ENCODE results near the gene ST6GALNAC3.

ST6GALNAC3 gene

GRCh38 chr1:76657623-76658022, 583.1 kb downstream of the ST6GALNAC3 start:
- Mint-ChIP-seq H3K27me3 (peaks cover under 1% of the 10 kb centered on the region), H3K36me3 (no peaks in the 10 kb centered on the region), H3K4me1 (no peaks in the 10 kb centered on the region), H3K4me3 (no peak overlapping the region), H3K27ac (no peak overlapping the region), H3K9me3 (peaks cover 5% of the 10 kb centered on the region)
- no peak for ATAC-seq

- Mint-ChIP-seq H3K36me3 (no peaks in the 10 kb centered on the region), H3K27me3 (peaks cover 6% of the 10 kb centered on the region), H3K9me3 (peaks cover 7% of the 10 kb centered on the region), H3K4me3 (no peak overlapping the region), H3K27ac (no peak overlapping the region), H3K4me1 (no peaks in the 10 kb centered on the region)
- ATAC-seq = no peak
These were observed 584.8 kb downstream of the ST6GALNAC3 start for GRCh38 chr1:76659171-76659940.

GRCh38 chr1:76661531-76661930, 587.0 kb downstream of the ST6GALNAC3 start:
- no peaks in the 10 kb centered on the region for H3K4me1 Mint-ChIP-seq
- H3K4me3 Mint-ChIP-seq = no peak overlapping the region
- ATAC-seq = no peak
- H3K9me3 Mint-ChIP-seq = peaks cover 8% of the 10 kb centered on the region
- no peaks in the 10 kb centered on the region for H3K36me3 Mint-ChIP-seq
- no peak overlapping the region for H3K27ac Mint-ChIP-seq
- peaks cover 6% of the 10 kb centered on the region for H3K27me3 Mint-ChIP-seq

GRCh38 chr1:76666499-76666898, 592.0 kb downstream of the ST6GALNAC3 start:
- H3K4me3 Mint-ChIP-seq = no peak overlapping the region
- no peaks in the 10 kb centered on the region for H3K36me3 Mint-ChIP-seq
- no peak overlapping the region for H3K27ac Mint-ChIP-seq
- ATAC-seq = no peak
- H3K27me3 Mint-ChIP-seq = peaks cover 6% of the 10 kb centered on the region
- H3K9me3 Mint-ChIP-seq = peaks cover 10% of the 10 kb centered on the region
- H3K4me1 Mint-ChIP-seq = peaks cover 9% of the 10 kb centered on the region

DNA sequence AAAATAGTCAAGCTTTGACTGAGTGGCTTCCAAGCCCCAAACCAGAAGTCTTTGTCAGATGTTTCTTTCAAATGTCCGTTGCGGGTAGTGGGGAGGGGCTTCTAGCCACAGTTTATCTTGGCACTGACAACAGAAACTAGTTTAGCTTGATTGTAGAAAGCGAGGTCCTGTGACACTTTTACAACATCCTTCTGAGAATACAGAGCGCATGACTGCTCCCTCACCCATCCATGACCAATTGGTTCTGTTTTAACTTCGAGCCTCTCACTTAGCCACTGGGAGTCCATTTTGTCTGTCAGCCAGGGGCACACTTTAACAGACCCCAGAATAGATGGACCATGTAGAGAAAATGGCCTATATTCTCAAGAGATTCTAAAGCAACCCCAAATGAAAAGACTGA, 593.5 kb downstream of the ST6GALNAC3 start:
- peaks cover 10% of the 10 kb centered on the region for H3K9me3 Mint-ChIP-seq
- ATAC-seq = peak; percentile 62
- H3K4me1 Mint-ChIP-seq = peaks cover 9% of the 10 kb centered on the region
- no peak overlapping the region for H3K27ac Mint-ChIP-seq
- peaks cover 1% of the 10 kb centered on the region for H3K27me3 Mint-ChIP-seq
- H3K4me3 Mint-ChIP-seq = no peak overlapping the region
- H3K36me3 Mint-ChIP-seq = no peaks in the 10 kb centered on the region

DNA sequence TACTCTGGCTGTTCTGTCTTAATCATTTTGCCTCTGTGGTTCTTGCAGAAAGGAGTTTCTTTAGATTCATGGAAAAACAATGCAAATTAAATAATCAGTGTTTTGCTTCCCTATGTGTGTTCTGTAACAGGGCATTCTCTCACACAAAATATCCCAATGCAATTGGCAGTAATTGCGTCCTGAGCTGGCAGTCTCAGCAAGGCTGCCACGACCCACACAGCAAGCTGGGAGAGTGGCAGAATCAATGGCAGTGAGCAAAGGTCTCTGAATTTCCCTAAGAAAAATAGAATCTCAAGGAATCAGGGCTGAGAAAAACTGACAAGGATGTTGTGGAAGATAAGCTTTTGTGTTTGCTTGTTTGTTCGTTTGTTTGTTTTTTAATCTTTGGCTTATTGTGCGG, 594.6 kb downstream of the ST6GALNAC3 start:
- H3K4me1 Mint-ChIP-seq = peaks cover 9% of the 10 kb centered on the region
- H3K36me3 Mint-ChIP-seq = no peaks in the 10 kb centered on the region
- no peaks in the 10 kb centered on the region for H3K27me3 Mint-ChIP-seq
- peaks cover 10% of the 10 kb centered on the region for H3K9me3 Mint-ChIP-seq
- H3K27ac Mint-ChIP-seq = no peak overlapping the region
- no peak for ATAC-seq
- H3K4me3 Mint-ChIP-seq = no peak overlapping the region

- peaks cover 9% of the 10 kb centered on the region for H3K4me1 Mint-ChIP-seq
- no peaks in the 10 kb centered on the region for H3K27me3 Mint-ChIP-seq
- no peaks in the 10 kb centered on the region for H3K36me3 Mint-ChIP-seq
- H3K9me3 Mint-ChIP-seq = peaks cover 8% of the 10 kb centered on the region
- H3K27ac Mint-ChIP-seq = no peak overlapping the region
- H3K4me3 Mint-ChIP-seq = no peak overlapping the region
- ATAC-seq = no peak
These were observed 595.2 kb downstream of the ST6GALNAC3 start for GRCh38 chr1:76669624-76670315.

- no peak for ATAC-seq
- no peaks in the 10 kb centered on the region for H3K27me3 Mint-ChIP-seq
- peaks cover 4% of the 10 kb centered on the region for H3K9me3 Mint-ChIP-seq
- H3K4me3 Mint-ChIP-seq = no peak overlapping the region
- no peak overlapping the region for H3K27ac Mint-ChIP-seq
- H3K4me1 Mint-ChIP-seq = no peaks in the 10 kb centered on the region
- H3K36me3 Mint-ChIP-seq = no peaks in the 10 kb centered on the region
These were observed 600.2 kb downstream of the ST6GALNAC3 start for GRCh38 chr1:76674689-76675210.

DNA sequence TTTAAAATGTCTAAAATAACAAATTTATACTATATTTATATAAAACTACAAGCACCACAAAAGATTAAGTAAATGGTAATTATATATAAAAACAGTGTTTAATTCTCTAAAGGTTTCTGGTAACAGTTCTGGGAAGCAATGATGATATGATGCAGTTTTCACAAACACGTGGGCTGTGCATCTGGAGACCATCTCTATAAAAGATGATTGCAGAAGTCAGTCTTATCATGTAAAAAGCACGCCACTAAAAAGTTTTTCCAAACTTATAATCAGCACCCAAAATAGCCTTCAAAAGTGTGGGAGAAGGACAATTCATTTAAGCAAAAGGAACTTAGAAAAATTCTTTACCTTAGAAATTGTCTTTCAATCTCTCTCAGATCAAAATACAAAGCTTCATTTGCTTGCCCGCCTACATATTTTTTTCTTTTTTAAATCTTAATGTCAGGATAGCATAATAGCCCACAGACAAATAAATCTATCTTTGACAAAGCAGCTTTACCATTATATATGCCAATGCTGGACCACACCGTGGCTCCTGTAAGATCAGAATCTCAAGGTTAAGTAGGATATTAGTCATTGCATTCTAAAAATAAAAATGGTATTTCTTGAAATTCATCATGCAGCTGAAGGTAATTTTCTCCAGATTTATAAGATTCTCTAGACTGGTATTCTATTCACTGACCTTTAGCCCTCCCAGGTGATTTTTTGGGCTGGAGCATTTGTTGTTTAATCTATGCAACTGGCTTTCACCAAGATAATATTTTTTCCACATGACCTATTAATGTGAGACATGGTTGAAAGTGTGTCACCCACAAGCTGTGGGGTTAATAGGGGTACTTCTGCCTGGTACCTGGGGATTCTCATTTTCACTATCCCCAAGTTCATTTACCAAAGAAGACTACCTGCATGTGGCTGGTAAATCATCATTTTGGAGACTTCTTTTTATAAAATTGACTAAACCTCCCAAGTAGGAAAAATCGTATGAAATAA, 603.2 kb downstream of the ST6GALNAC3 start:
- Mint-ChIP-seq H3K36me3 (no peaks in the 10 kb centered on the region), H3K27me3 (no peaks in the 10 kb centered on the region), H3K4me1 (no peaks in the 10 kb centered on the region), H3K9me3 (no peaks in the 10 kb centered on the region), H3K27ac (no peak overlapping the region), H3K4me3 (no peak overlapping the region)
- peak; percentile 53 for ATAC-seq

GRCh38 chr1:76679534-76680152, 605.1 kb downstream of the ST6GALNAC3 start:
- no peaks in the 10 kb centered on the region for H3K36me3 Mint-ChIP-seq
- no peak for ATAC-seq
- H3K27ac Mint-ChIP-seq = no peak overlapping the region
- H3K9me3 Mint-ChIP-seq = no peaks in the 10 kb centered on the region
- H3K4me1 Mint-ChIP-seq = no peaks in the 10 kb centered on the region
- no peak overlapping the region for H3K4me3 Mint-ChIP-seq
- H3K27me3 Mint-ChIP-seq = no peaks in the 10 kb centered on the region

DNA sequence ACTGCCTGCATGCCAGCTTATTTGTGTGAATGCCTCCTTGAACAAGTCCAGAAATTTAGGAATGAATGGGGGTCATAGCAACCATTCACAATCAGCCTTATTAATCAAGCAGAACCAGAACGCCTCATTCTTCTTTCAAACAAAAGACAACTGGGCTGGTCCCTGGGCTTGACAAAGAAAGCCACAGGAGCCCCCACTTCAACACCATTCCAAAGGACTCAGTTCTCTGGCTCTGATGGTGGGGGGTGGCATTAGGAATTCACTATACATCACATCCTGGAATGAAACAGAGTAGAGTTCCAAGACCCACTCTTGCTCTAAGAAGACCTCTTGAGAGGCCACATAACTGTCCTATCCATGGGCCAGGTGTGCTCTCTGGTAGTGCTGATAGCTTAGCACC, 606.1 kb downstream of the ST6GALNAC3 start:
- no peaks in the 10 kb centered on the region for H3K9me3 Mint-ChIP-seq
- H3K27ac Mint-ChIP-seq = no peak overlapping the region
- no peak for ATAC-seq

DNA sequence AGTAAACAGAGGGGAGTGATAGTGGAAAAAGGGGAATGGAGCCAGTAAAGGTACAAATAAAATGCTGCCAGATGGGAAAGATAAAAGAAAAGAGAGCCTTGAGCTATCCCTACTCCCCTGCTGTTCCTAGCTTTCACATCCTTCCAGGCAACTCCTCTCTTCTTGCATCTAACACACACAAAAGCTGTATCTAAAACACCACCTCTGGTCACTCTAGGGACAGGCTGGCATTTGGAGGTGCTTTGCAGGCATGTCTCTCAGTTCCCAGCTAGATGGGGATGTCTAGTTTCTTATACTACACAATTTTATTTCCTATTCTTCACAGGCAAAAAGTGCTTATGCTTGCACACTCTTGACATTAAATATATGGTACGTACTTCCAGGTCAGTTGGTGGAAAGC, 607.6 kb downstream of the ST6GALNAC3 start:
- no peak for ATAC-seq
- Mint-ChIP-seq H3K36me3 (no peaks in the 10 kb centered on the region), H3K4me3 (no peak overlapping the region), H3K27ac (no peak overlapping the region), H3K27me3 (no peaks in the 10 kb centered on the region), H3K9me3 (no peaks in the 10 kb centered on the region), H3K4me1 (no peaks in the 10 kb centered on the region)

More for the DNA sequence above, 606.1 kb downstream of the ST6GALNAC3 start:
- Mint-ChIP-seq H3K36me3 (no peaks in the 10 kb centered on the region), H3K4me3 (no peak overlapping the region), H3K4me1 (no peaks in the 10 kb centered on the region), H3K27me3 (no peaks in the 10 kb centered on the region)
